WTC11 (cell line): ENCODE results near the gene HOMEZ. TPM values are rescaled to one million over a fixed set of nuclear protein-coding genes. Genes with fewer than 3 reads are reported as not detected.

Experiments used
- ATAC-seq: fragments of 200-7000 bp; cut with Tn5 transposase; 2 replicates; pipeline ENCODE4 v1.10.0; 2021; ENCODE audit warnings: mild to moderate bottlenecking, moderate library complexity
- CTCF ChIA-PET: fragments of 300-600 bp; sonication (Branson Sonifier 250); formaldehyde crosslinking; loops from one replicate; lab custom pipeline; 2021; ENCODE audit warnings: antibody characterized with exemption; lab: Charles Lee
- POLR2A ChIA-PET: fragments of 350-600 bp; sonication (Branson Sonifier 250); formaldehyde crosslinking; loops from one replicate; lab custom pipeline; 2021; ENCODE audit warnings: antibody characterized with exemption; lab: Charles Lee
- DNase-seq: peaks from one replicate; pipeline ENCODE4 v3.0.0; 2021; ENCODE audit warnings: low spot score
- H3K27ac Mint-ChIP-seq: 2 replicates; pipeline ENCODE4 v1.8.0; 2021; ENCODE audit warnings: mixed read lengths
- H3K27me3 Mint-ChIP-seq: 2 replicates; pipeline ENCODE4 v1.8.0; 2021; ENCODE audit warnings: low read depth, mild to moderate bottlenecking, moderate library complexity, mixed read lengths
- H3K36me3 Mint-ChIP-seq: 2 replicates; pipeline ENCODE4 v1.8.0; 2021; ENCODE audit warnings: mixed read lengths
- H3K4me1 Mint-ChIP-seq: 2 replicates; pipeline ENCODE4 v1.8.0; 2022; ENCODE audit warnings: mixed read lengths
- H3K4me3 Mint-ChIP-seq: 2 replicates; pipeline ENCODE4 v1.8.0; 2021; ENCODE audit warnings: mild to moderate bottlenecking, moderate library complexity, mixed read lengths
- H3K9me3 Mint-ChIP-seq: 2 replicates; pipeline ENCODE4 v1.8.0; 2021; ENCODE audit warnings: mixed read lengths
- CREB1 ChIP-seq: sonication (generic); formaldehyde crosslinking; IDR thresholded peaks from 2 replicates; pipeline ENCODE4 v1.8.0; 2023; ENCODE audit warnings: mild to moderate bottlenecking, missing genetic modification reagents
- E2F5 ChIP-seq: sonication (generic); formaldehyde crosslinking; IDR thresholded peaks from 2 replicates; pipeline ENCODE4 v1.8.1; 2022; ENCODE audit warnings: mild to moderate bottlenecking, moderate library complexity, missing genetic modification reagents
- EMX1 ChIP-seq: fragments of 250-450 bp; sonication (Bioruptor Pico); IDR thresholded peaks from 2 replicates; pipeline ENCODE4 v1.8.0; 2021; ENCODE audit warnings: mild to moderate bottlenecking
- ERG ChIP-seq: fragments of 250-450 bp; sonication (Bioruptor Pico); IDR thresholded peaks from 2 replicates; pipeline ENCODE4 v1.8.0; 2021; ENCODE audit warnings: mild to moderate bottlenecking
- ETV6 ChIP-seq: sonication (generic); formaldehyde crosslinking; IDR thresholded peaks from 2 replicates; pipeline ENCODE4 v1.8.1; 2022; ENCODE audit warnings: mild to moderate bottlenecking, missing genetic modification reagents
- HMGXB4 ChIP-seq: sonication (generic); formaldehyde crosslinking; IDR thresholded peaks from 2 replicates; pipeline ENCODE4 v1.8.1; 2023; ENCODE audit warnings: mild to moderate bottlenecking, moderate library complexity, missing genetic modification reagents
- IRF2 ChIP-seq: sonication (generic); formaldehyde crosslinking; IDR thresholded peaks from 2 replicates; pipeline ENCODE4 v1.8.0; 2022; ENCODE audit warnings: low read depth, missing genetic modification reagents, borderline replicate concordance
- MXD4 ChIP-seq: fragments of 250-450 bp; sonication (Bioruptor Pico); IDR thresholded peaks from 2 replicates; pipeline ENCODE4 v1.8.0; 2021; ENCODE audit warnings: mild to moderate bottlenecking, moderate library complexity, borderline replicate concordance
- MYBL2 ChIP-seq: sonication (generic); formaldehyde crosslinking; IDR thresholded peaks from 2 replicates; pipeline ENCODE4 v1.8.1; 2023; ENCODE audit warnings: mild to moderate bottlenecking, moderate library complexity, missing genetic modification reagents
- TEAD1 ChIP-seq: sonication (generic); formaldehyde crosslinking; IDR thresholded peaks from 2 replicates; pipeline ENCODE4 v1.8.0; 2022; ENCODE audit warnings: mild to moderate bottlenecking, missing genetic modification reagents
- ZNF121 ChIP-seq: sonication (generic); formaldehyde crosslinking; IDR thresholded peaks from 2 replicates; pipeline ENCODE4 v1.8.0; 2023; ENCODE audit warnings: missing genetic modification reagents
- ZNF219 ChIP-seq: sonication (generic); formaldehyde crosslinking; IDR thresholded peaks from 2 replicates; pipeline ENCODE4 v1.8.0; 2023; ENCODE audit warnings: missing genetic modification reagents, mild to moderate bottlenecking, borderline replicate concordance
- ZNF232 ChIP-seq: sonication (generic); formaldehyde crosslinking; IDR thresholded peaks from 2 replicates; pipeline ENCODE4 v1.8.0; 2022; ENCODE audit warnings: mild to moderate bottlenecking, missing genetic modification reagents
- ZNF532 ChIP-seq: fragments of 250-450 bp; sonication (Bioruptor Pico); IDR thresholded peaks from 2 replicates; pipeline ENCODE4 v1.9.0; 2021; ENCODE audit warnings: mild to moderate bottlenecking, borderline replicate concordance
- ZNF671 ChIP-seq: fragments of 250-450 bp; sonication (Bioruptor Pico); IDR thresholded peaks from 2 replicates; pipeline ENCODE4 v1.8.0; 2021; ENCODE audit warnings: mild to moderate bottlenecking
- total RNA-seq: library from RNA; stranded (reverse); gene quantifications from 3 replicates; pipeline ENCODE4 v1.2.3, GENCODE V29; 2021
- TF ChIP-seq, protein P1 (sequence below): sonication (generic); formaldehyde crosslinking; IDR thresholded peaks from 2 replicates; pipeline ENCODE4 v1.8.1; 2022; ENCODE audit warnings: mild to moderate bottlenecking, missing genetic modification reagents, moderate library complexity, borderline replicate concordance
- TF ChIP-seq, protein P2 (sequence below): sonication (generic); formaldehyde crosslinking; IDR thresholded peaks from 2 replicates; pipeline ENCODE4 v1.8.0; 2022; ENCODE audit warnings: mild to moderate bottlenecking, missing genetic modification reagents
- TF ChIP-seq, protein P3 (sequence below): sonication (generic); formaldehyde crosslinking; IDR thresholded peaks from 2 replicates; pipeline ENCODE4 v1.8.1; 2022; ENCODE audit warnings: low read depth, mild to moderate bottlenecking, moderate library complexity, missing genetic modification reagents, borderline replicate concordance

The HOMEZ gene
- total RNA-seq, 1 experiment from 2014 or later = 10.7 TPM

DNA sequence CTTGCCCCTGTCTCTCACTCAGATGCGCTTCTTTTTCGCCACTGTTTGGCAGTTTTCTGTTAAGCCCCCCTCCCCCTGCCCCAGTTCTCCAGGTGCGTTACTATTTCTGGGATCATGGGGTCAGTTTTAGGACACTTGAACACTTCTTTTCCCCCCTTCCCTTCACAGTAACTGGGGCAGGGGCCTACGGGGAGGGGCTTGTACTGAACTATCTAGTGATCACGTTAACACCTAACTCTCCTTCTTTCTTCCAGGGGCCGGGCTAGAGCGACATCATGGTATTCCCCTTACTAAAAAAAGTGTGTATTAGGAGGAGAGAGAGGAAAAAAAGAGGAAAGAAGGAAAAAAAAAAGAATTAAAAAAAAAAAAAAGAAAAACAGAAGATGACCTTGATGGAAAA, 39.1 kb upstream of the HOMEZ start (continued):
- TF ChIP-seq E2F5 (CRISPR knock-in tag) = no peak
- TF ChIP-seq, protein P1, sequence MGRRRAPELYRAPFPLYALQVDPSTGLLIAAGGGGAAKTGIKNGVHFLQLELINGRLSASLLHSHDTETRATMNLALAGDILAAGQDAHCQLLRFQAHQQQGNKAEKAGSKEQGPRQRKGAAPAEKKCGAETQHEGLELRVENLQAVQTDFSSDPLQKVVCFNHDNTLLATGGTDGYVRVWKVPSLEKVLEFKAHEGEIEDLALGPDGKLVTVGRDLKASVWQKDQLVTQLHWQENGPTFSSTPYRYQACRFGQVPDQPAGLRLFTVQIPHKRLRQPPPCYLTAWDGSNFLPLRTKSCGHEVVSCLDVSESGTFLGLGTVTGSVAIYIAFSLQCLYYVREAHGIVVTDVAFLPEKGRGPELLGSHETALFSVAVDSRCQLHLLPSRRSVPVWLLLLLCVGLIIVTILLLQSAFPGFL (CRISPR knock-in tag) = no peak
- TF ChIP-seq ZNF232 (CRISPR knock-in tag) = no peak
- no peak for TF ChIP-seq ZNF121
- TF ChIP-seq, protein P2, sequence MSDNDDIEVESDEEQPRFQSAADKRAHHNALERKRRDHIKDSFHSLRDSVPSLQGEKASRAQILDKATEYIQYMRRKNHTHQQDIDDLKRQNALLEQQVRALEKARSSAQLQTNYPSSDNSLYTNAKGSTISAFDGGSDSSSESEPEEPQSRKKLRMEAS = no peak
- no peak for TF ChIP-seq ZNF671 (CRISPR knock-in tag)
- TF ChIP-seq ETV6 (CRISPR knock-in tag) = no peak
- TF ChIP-seq ZNF219 = no peak
- TF ChIP-seq IRF2 (CRISPR knock-in tag) = no peak
- TF ChIP-seq, all 79 proteins: peak for 0

GRCh38 chr14:23324455-23324846, 38.5 kb upstream of the HOMEZ start:
- H3K27ac Mint-ChIP-seq = no peak overlapping the region
- no peak for DNase-seq
- peaks cover 26% of the 10 kb centered on the region for H3K4me1 Mint-ChIP-seq
- H3K9me3 Mint-ChIP-seq = no peaks in the 10 kb centered on the region
- TF ChIP-seq ZNF532 (CRISPR knock-in tag) (no peak), CREB1 (no peak), MYBL2 (CRISPR knock-in tag) (no peak), HMGXB4 (CRISPR knock-in tag) (no peak), EMX1 (CRISPR knock-in tag) (no peak), MXD4 (no peak), ERG (CRISPR knock-in tag) (no peak), ZNF671 (CRISPR knock-in tag) (no peak), TEAD1 (CRISPR knock-in tag) (no peak)
- TF ChIP-seq, protein P3, sequence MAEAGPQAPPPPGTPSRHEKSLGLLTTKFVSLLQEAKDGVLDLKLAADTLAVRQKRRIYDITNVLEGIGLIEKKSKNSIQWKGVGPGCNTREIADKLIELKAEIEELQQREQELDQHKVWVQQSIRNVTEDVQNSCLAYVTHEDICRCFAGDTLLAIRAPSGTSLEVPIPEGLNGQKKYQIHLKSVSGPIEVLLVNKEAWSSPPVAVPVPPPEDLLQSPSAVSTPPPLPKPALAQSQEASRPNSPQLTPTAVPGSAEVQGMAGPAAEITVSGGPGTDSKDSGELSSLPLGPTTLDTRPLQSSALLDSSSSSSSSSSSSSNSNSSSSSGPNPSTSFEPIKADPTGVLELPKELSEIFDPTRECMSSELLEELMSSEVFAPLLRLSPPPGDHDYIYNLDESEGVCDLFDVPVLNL (CRISPR knock-in tag) = no peak
- TF ChIP-seq, all 79 proteins: peak for 0
- no peak for ATAC-seq
- no peak overlapping the region for H3K4me3 Mint-ChIP-seq
- ChIA-PET CTCF (interaction anchor here (0.8 to 1.7 kb wide), 2 partner anchors 21 to 55 kb away, joined by 4 to 7 read pairs; no protein-coding TSS in a partner anchor), POLR2A (no interaction called here)
- H3K27me3 Mint-ChIP-seq = no peaks in the 10 kb centered on the region
- peaks cover 46% of the 10 kb centered on the region for H3K36me3 Mint-ChIP-seq
